ENCODE data around the gene THSD4. TPM values are rescaled to one million over a fixed set of nuclear protein-coding genes. Genes with fewer than 3 reads are reported as not detected.

THSD4 gene
- total and polyA plus RNA-seq, 4 donors, result 6.0 to 42.4 (median 18.5) TPM

DNA sequence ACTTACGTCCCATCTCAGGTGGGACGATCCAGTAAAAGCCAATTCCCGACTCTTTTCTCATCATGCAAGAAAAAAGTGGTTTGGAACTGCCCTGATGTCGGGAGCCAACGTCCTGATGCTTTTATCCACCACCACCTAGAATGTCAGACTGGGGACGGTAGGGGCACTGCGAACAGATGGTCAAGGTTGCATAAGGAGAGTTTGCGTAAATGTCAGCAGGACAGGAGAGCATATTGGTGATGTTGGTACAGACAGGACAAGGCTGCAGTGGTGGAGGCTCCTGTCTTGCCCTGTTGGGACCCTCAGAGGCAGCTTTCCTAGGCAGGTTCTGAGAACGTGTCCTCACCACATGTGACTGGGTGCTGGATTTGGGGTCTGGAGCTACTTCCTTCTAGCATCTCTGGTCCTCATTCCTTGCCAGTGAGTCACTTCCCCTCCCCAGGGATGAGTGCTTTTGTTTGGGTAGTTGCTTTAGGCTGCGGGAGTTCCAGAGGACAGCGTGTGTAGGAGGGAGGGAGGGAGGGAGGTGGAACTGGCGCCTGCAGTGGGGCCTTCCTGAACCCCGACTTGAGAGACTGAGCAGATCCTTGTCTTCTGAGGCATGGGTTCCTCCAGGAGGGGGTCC lies 21.0 kb downstream of the THSD4 start:
- WGBS, 2 donors, result 78 to 79% methylated on average over 12 to 13 of the region's 13 CpGs
- Histone ChIP-seq H3K27ac (ENCODE audit: low read depth in 1 of 2, low read length in 1 of 2) (peak overlapping the region in 1 of 2 donors; percentile 55), H3K4me3 (no peak overlapping the region), H3K9ac (ENCODE audit: insufficient read depth in 1 of 2, low read length in 2 of 2) (no peak overlapping the region), H3K36me3 (ENCODE audit: control insufficient read depth in 4 of 4, insufficient read depth in 4 of 4, low read length in 4 of 4) (no peaks in the 10 kb centered on the region), H3K9me3 (ENCODE audit: control insufficient read depth in 4 of 4, insufficient read depth in 3 of 4, low read length in 3 of 4) (no peaks in the 10 kb centered on the region), H3K4me1 (ENCODE audit: control insufficient read depth in 5 of 5, insufficient read depth in 5 of 5, low read length in 5 of 5) (peaks cover 0 to 11% (median 7%) of the 10 kb centered on the region in 5 donors), H3K27me3 (ENCODE audit: control insufficient read depth in 3 of 3, insufficient read depth in 3 of 3, low read length in 2 of 3) (no peaks in the 10 kb centered on the region)
- DNase-seq, result no peak
- no peak for ATAC-seq (ENCODE audit: insufficient read depth, low FRiP score)
- TF ChIP-seq CTCF (IDR thresholded peaks at IDR 0.05; ENCODE audit: control extremely low read depth, extremely low read depth), result no peak

DNA sequence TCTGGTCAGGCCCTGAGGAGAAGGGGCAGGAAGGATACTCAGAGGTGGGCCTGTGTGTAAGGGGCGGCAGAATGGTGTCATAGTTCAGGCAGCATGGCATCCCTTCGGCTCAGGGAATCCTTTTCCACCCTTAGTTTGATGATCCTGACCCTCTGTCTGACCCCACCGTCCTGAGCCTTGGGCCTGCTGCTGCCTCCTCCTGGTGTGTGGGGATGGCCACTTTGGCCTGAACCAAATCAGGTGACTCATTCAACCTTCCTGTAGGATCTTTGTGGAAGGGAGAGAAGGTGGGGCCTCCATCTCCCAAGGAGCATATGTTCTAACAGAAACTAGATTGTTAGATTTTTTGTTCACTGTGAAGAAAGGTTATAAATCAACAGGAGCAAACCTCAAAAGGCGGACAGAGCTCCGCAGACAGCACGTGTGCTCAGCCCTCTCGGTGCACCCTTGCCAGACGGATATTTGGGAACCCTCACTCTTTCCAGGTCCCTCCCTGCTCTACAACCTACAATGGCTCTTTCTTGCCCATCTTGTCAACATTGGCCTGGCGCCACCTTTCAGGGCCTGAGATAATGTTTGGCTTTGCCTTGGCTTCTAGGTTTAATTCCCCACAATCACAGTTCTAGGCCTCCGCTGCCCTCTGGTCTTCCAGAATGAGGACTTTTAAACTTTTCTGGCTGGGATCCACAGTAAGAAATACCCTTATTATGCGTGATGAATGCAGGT lies 21.7 kb downstream of the THSD4 start:
- no peak for TF ChIP-seq CTCF (IDR thresholded peaks at IDR 0.05; ENCODE audit: control extremely low read depth, extremely low read depth)

DNA sequence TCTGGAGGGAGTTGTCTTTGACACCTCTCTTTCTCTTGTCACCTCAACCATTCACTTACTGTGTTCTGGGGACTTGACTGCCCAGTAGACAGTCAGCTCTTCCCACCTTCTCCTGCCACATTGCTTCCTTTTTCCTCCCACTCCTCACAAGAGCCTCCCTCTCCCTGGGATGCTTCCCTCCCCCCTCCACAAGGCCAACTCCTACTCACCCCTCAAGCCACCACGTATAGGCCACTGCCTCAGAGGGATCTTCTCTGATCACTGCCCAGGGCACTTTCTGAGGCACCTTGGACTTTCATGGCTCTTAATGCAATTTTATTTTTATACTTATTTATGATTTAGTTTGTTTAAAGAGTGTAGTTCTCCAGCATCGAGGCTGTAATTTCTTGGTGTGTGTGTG lies 23.2 kb downstream of the THSD4 start:
- Histone ChIP-seq H3K4me1 (ENCODE audit: control insufficient read depth in 5 of 5, insufficient read depth in 5 of 5, low read length in 5 of 5) (peaks cover 0 to 11% (median 5%) of the 10 kb centered on the region in 5 donors), H3K9ac (ENCODE audit: insufficient read depth in 1 of 2, low read length in 2 of 2) (no peak overlapping the region), H3K27ac (ENCODE audit: low read depth in 1 of 2, low read length in 1 of 2) (no peak overlapping the region), H3K4me3 (no peak overlapping the region), H3K9me3 (ENCODE audit: control insufficient read depth in 4 of 4, insufficient read depth in 3 of 4, low read length in 3 of 4) (no peaks in the 10 kb centered on the region), H3K27me3 (ENCODE audit: control insufficient read depth in 3 of 3, insufficient read depth in 3 of 3, low read length in 2 of 3) (no peaks in the 10 kb centered on the region), H3K36me3 (ENCODE audit: control insufficient read depth in 4 of 4, insufficient read depth in 4 of 4, low read length in 4 of 4) (no peaks in the 10 kb centered on the region)
- 75 to 83% methylated on average over 2 of the region's 2 CpGs for WGBS, 2 donors
- TF ChIP-seq CTCF (IDR thresholded peaks at IDR 0.05; ENCODE audit: control extremely low read depth, extremely low read depth), result no peak
- DNase-seq, result no peak
- ATAC-seq (ENCODE audit: insufficient read depth, low FRiP score), result no peak

More for the DNA sequence above, 21.7 kb downstream of the THSD4 start:
- Histone ChIP-seq H3K27ac (ENCODE audit: low read depth in 1 of 2, low read length in 1 of 2) (peak overlapping the region in 1 of 2 donors; percentile 46), H3K36me3 (ENCODE audit: control insufficient read depth in 4 of 4, insufficient read depth in 4 of 4, low read length in 4 of 4) (no peaks in the 10 kb centered on the region), H3K4me3 (no peak overlapping the region), H3K4me1 (ENCODE audit: control insufficient read depth in 5 of 5, insufficient read depth in 5 of 5, low read length in 5 of 5) (peaks cover 0 to 11% (median 7%) of the 10 kb centered on the region in 5 donors), H3K27me3 (ENCODE audit: control insufficient read depth in 3 of 3, insufficient read depth in 3 of 3, low read length in 2 of 3) (no peaks in the 10 kb centered on the region), H3K9me3 (ENCODE audit: control insufficient read depth in 4 of 4, insufficient read depth in 3 of 4, low read length in 3 of 4) (no peaks in the 10 kb centered on the region), H3K9ac (ENCODE audit: insufficient read depth in 1 of 2, low read length in 2 of 2) (no peak overlapping the region)
- DNase-seq (no peak), ATAC-seq (ENCODE audit: insufficient read depth, low FRiP score) (no peak)
- 89 to 90% methylated on average over 11 of the region's 11 CpGs for WGBS, 2 donors

Measured in lung (tissue), 12 donors.